GM12878 (cell line): ENCODE measurements around the gene TYRO3.

Experiments used
- CBX3 ChIP-seq: fragments of 200-600 bp; sonication (generic); IDR thresholded peaks from 2 replicates; pipeline ENCODE4 v1.6.1; 2016; ENCODE audit warnings: low read depth, borderline replicate concordance
- EP300 ChIP-seq, 2 experiments: fragments of 150-350 bp in 1 of 2; IDR thresholded peaks; 2 replicates each; pipeline ENCODE4 v1.6.1; 2011 to 2012; ENCODE audit warnings: low read depth in 2 of 2, low read length in 2 of 2, borderline replicate concordance in 1 of 2, improper control_type of control experiment in 1 of 2, inconsistent platforms in 1 of 2; ENCODE audit not compliant: control insufficient read depth in 1 of 2
- EZH2 ChIP-seq: IDR thresholded peaks from 2 replicates; pipeline ENCODE4 v1.6.1; 2012; ENCODE audit warnings: low read depth, mild to moderate bottlenecking, control low read depth, inconsistent platforms, low read length, borderline replicate concordance; ENCODE audit not compliant: control insufficient read depth
- FOXM1 ChIP-seq: IDR thresholded peaks from 2 replicates; pipeline ENCODE4 v1.6.1; 2012; ENCODE audit warnings: low read depth, mild to moderate bottlenecking, inconsistent platforms, low read length, moderate library complexity
- GABPA ChIP-seq: IDR thresholded peaks from 2 replicates; pipeline ENCODE4 v1.6.1; 2014; ENCODE audit warnings: antibody characterized with exemption, low read depth, mild to moderate bottlenecking, inconsistent platforms
- NR2C2 ChIP-seq: IDR thresholded peaks from 2 replicates; pipeline ENCODE4 v1.6.1; 2011; ENCODE audit warnings: borderline replicate concordance, low read depth; ENCODE audit not compliant: control insufficient read depth, insufficient read length
- POLR2A ChIP-seq: IDR thresholded peaks from 2 replicates; pipeline ENCODE4 v1.6.1; 2011; ENCODE audit warnings: low read depth, mild to moderate bottlenecking, low read length
- RFX5 ChIP-seq: IDR thresholded peaks from 2 replicates; pipeline ENCODE4 v1.6.1; 2011; ENCODE audit warnings: low read depth, low read length, improper control_type of control experiment
- SP1 ChIP-seq: IDR thresholded peaks from one replicate; pipeline ENCODE4 v1.6.1; 2011; ENCODE audit warnings: low read depth, low read length
- TCF7 ChIP-seq: IDR thresholded peaks from 2 replicates; pipeline ENCODE4 v1.6.1; 2014; ENCODE audit warnings: antibody characterized with exemption, borderline replicate concordance
- ZNF24 ChIP-seq: fragments of 450-650 bp; IDR thresholded peaks from 2 replicates; pipeline ENCODE4 v1.6.1; 2017; ENCODE audit warnings: antibody characterized with exemption, mild to moderate bottlenecking
- TF ChIP-seq, protein P1 (sequence below): IDR thresholded peaks from 2 replicates; pipeline ENCODE4 v1.6.1; 2011; ENCODE audit warnings: low read depth, low read length, improper control_type of control experiment, borderline replicate concordance
- TF ChIP-seq, protein P2 (sequence below): IDR thresholded peaks from 2 replicates; pipeline ENCODE4 v1.6.1; 2012; ENCODE audit warnings: low read depth, low read length, improper control_type of control experiment
- TF ChIP-seq, protein P3 (sequence below), 3 experiments: IDR thresholded peaks in 2 of 3; conservative IDR thresholded peaks in 1 of 3; 2 replicates each; pipeline ENCODE4 v1.5.1; 2011; ENCODE audit warnings: low read depth in 3 of 3, low read length in 3 of 3, mild to moderate bottlenecking in 3 of 3, control low read depth in 2 of 3, moderate library complexity in 2 of 3, inconsistent platforms in 1 of 3, mixed read lengths in 1 of 3; ENCODE audit not compliant: control insufficient read depth in 2 of 3, insufficient read depth in 1 of 3; ENCODE audit errors: extremely low read depth in 1 of 3

DNA sequence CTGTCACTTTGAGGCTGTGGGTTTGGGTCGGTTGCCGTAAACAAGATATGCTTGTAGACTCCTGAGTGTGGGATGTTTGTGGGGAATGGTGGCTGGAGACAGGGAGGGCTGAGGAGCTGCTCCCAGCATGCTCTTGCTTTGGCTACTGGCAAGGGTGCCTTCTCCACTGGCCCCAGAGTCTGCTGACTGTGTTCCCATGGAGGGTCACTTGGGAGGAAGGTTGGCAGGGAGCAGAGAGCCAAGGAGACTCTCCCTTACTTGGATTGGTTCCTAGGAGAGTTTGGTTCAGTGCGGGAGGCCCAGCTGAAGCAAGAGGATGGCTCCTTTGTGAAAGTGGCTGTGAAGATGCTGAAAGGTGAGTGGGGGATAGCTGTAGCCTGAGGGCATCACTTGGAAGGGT is 11.8 kb downstream of the TYRO3 start:
- TF ChIP-seq RFX5 = no peak
- TF ChIP-seq EP300 (IDR thresholded peaks at IDR 0.05; ENCODE audit: borderline replicate concordance in 1 of 2, control insufficient read depth in 1 of 2, low read depth in 2 of 2, low read length in 2 of 2) = no peak
- no peak for TF ChIP-seq NR2C2
- TF ChIP-seq SP1 = no peak
- TF ChIP-seq TCF7 = no peak
- no peak for TF ChIP-seq FOXM1
- TF ChIP-seq, protein P1, sequence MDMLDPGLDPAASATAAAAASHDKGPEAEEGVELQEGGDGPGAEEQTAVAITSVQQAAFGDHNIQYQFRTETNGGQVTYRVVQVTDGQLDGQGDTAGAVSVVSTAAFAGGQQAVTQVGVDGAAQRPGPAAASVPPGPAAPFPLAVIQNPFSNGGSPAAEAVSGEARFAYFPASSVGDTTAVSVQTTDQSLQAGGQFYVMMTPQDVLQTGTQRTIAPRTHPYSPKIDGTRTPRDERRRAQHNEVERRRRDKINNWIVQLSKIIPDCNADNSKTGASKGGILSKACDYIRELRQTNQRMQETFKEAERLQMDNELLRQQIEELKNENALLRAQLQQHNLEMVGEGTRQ = no peak
- no peak for TF ChIP-seq EZH2
- TF ChIP-seq, protein P2, sequence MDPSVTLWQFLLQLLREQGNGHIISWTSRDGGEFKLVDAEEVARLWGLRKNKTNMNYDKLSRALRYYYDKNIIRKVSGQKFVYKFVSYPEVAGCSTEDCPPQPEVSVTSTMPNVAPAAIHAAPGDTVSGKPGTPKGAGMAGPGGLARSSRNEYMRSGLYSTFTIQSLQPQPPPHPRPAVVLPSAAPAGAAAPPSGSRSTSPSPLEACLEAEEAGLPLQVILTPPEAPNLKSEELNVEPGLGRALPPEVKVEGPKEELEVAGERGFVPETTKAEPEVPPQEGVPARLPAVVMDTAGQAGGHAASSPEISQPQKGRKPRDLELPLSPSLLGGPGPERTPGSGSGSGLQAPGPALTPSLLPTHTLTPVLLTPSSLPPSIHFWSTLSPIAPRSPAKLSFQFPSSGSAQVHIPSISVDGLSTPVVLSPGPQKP = no peak
- no peak for TF ChIP-seq ZNF24
- no peak for TF ChIP-seq CBX3
- no peak for TF ChIP-seq POLR2A
- TF ChIP-seq GABPA = no peak
- TF ChIP-seq, protein P3, sequence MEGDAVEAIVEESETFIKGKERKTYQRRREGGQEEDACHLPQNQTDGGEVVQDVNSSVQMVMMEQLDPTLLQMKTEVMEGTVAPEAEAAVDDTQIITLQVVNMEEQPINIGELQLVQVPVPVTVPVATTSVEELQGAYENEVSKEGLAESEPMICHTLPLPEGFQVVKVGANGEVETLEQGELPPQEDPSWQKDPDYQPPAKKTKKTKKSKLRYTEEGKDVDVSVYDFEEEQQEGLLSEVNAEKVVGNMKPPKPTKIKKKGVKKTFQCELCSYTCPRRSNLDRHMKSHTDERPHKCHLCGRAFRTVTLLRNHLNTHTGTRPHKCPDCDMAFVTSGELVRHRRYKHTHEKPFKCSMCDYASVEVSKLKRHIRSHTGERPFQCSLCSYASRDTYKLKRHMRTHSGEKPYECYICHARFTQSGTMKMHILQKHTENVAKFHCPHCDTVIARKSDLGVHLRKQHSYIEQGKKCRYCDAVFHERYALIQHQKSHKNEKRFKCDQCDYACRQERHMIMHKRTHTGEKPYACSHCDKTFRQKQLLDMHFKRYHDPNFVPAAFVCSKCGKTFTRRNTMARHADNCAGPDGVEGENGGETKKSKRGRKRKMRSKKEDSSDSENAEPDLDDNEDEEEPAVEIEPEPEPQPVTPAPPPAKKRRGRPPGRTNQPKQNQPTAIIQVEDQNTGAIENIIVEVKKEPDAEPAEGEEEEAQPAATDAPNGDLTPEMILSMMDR (IDR thresholded peaks at IDR 0.05 in 2 of 3, conservative IDR thresholded peaks at IDR 0.05 in 1 of 3; ENCODE audit: control insufficient read depth in 2 of 3, extremely low read depth in 1 of 3, insufficient read depth in 1 of 3, low read depth in 3 of 3, low read length in 3 of 3) = no peak
